GM13977 (cell line): ENCODE measurements around the gene TAS2R42.

ENCODE experiments used
- DNase-seq: peaks from one replicate; pipeline ENCODE4 v3.0.0; 2012; ENCODE audit warnings: low spot score
- CTCF ChIP-seq: IDR thresholded peaks from 2 replicates; pipeline ENCODE4 v1.5.1; 2012; ENCODE audit warnings: mild to moderate bottlenecking, control low read depth; ENCODE audit not compliant: insufficient read depth; ENCODE audit errors: extremely low read depth, missing control alignments
- in situ Hi-C: fragments of 300-500 bp; cut with MboI; formaldehyde crosslinking; loops from one replicate; pipeline ENCODE4 v1.12.0; 2022; ENCODE audit warnings: low sequenced_read_pairs, low pct_unique_long_range_greater_than_20kb, mixed read lengths, inconsistent platforms; ENCODE audit not compliant: unreplicated experiment

Gene TAS2R42

DNA sequence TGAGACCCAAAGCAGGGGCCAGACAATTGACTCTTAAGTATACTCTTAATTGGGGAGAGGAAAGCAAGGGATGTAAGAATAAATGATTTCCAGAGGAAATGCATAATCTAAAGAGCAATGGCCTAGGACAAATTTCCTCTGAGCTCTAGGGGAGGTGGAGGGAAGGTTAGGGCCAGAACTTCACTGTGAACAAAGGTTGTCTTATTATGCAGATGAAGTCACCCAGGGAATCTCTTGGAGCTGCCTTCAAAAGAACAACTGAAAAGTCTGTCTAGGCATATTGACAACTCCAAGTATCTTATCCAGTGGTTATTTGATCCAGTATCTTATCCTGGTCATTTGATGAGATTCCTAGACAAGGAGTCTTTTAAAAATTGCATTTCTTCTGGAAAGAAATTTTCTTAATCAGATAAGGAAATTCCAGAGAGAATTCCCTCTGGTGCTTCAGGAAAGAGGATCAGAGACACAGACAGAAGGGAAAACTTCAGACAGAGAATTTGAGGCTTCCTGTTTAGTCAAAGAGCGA lies 32.3 kb downstream of the TAS2R42 start:
- DNase-seq, result no peak
- TF ChIP-seq CTCF, result no peak
- in situ Hi-C loops, result no loop called here

- in situ Hi-C loops, result no loop called here
- no peak for TF ChIP-seq CTCF
- DNase-seq, result no peak
Measured at GRCh38 chr12:11152725-11153124, 34.0 kb downstream of the TAS2R42 start.

DNA sequence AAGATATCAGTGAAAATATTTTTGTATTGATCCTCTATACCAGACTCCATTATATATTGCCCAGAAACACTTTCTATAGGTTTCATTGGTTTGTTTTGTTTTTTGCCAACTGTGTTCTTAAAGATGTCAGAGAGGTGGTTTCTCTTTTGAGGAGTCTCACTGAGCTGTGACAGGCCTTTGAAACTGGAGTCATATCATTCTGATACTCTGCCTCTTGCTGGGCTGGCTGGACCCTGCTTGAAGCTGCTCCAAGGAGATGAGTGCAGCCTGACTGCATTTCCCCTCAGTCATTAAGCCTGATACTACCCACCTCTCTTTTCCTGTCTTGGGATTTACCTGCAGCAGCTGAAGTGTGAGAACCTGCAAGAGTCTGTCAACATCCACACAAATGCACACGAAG lies 35.9 kb downstream of the TAS2R42 start:
- in situ Hi-C loops, result no loop called here
- no peak for TF ChIP-seq CTCF
- no peak for DNase-seq

DNA sequence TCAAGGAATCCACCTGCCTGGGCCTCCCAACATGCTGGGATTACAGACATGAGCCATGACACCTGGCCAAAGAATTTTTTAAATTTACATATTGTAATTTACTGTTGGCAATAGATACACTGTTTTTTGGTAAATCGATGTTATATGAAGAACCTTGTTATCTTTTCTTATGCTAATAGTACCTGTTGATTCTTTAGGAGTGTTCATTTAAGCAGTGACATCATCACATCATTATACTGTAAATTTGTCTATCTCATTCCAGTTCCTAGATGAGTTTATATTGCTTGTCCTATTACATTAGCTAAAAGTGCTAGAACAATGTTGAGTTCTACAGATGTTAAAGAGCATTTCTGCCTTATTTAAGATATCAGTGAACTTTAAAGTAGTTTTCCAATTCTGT lies 39.3 kb downstream of the TAS2R42 start:
- no peak for TF ChIP-seq CTCF
- DNase-seq, result no peak
- in situ Hi-C loops, result no loop called here

GRCh38 chr12:11144297-11144696 lies 42.4 kb downstream of the TAS2R42 start:
- no peak for TF ChIP-seq CTCF
- in situ Hi-C loops, result no loop called here
- DNase-seq, result no peak

DNA sequence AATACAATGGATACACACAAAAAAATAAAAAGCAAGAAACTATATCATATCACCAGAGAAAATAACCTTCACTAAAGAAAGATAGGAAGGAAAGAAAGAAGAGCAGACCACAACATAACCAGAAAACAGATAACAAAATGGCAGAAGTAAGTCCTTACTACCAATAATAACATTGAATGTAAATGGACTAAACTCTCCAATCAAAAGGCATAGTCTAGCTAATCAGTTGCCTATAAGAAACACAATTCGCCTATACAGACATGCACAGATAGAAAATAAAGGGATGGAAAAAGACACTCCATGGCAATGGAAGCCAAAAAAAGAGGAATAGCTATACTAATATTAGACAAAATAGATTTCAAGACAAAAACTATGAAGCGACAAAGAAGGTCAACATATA lies 43.4 kb downstream of the TAS2R42 start:
- no peak for TF ChIP-seq CTCF
- no peak for DNase-seq
- in situ Hi-C loops, result no loop called here

DNA sequence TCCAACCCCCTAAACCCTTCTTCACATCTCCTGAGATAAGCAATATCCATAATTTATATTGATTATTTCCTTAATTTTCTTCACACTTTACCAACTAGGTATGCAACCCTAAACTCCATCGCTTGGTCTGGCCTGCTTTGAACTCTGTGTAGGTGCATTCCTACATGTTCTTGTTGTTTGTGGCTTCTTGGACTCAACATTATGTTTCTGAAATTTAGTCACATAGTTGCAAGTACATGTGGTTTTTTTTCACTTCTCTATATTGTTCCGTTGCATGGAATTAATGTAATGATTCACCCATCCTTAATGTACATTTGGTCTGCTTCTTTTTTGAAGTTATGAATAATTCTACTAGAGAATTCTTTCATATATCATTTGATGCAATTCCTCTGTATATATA lies 50.7 kb downstream of the TAS2R42 start:
- in situ Hi-C loops, result no loop called here
- DNase-seq, result no peak
- no peak for TF ChIP-seq CTCF
